K562 (cell line): ENCODE measurements around the gene FGF21. TPM values are rescaled to one million over a fixed set of nuclear protein-coding genes. Genes with fewer than 3 reads are reported as not detected.

ENCODE experiments used
- CBFA2T3 ChIP-seq: fragments of 450-650 bp; IDR thresholded peaks from 2 replicates; pipeline ENCODE4 v1.6.1; 2017
- CHD2 ChIP-seq: IDR thresholded peaks from 2 replicates; pipeline ENCODE4 v1.6.1; 2011; ENCODE audit warnings: low read depth, low read length
- ERF ChIP-seq: fragments of 450-650 bp; formaldehyde crosslinking; IDR thresholded peaks from 2 replicates; pipeline ENCODE4 v1.4.0; 2020; ENCODE audit warnings: mild to moderate bottlenecking, mixed read lengths
- FOXA3 ChIP-seq, 2 experiments: fragments of 450-650 bp in 1 of 2; sonication (generic) in 1 of 2; formaldehyde crosslinking; IDR thresholded peaks in 1 of 2; conservative IDR thresholded peaks in 1 of 2; 2 replicates each; pipeline versions ENCODE4 v1.4.0 to v1.8.0; 2020 to 2022; ENCODE audit warnings: mild to moderate bottlenecking in 2 of 2, missing genetic modification reagents in 1 of 2
- FOXM1 ChIP-seq, 2 experiments: fragments of 450-650 bp in 1 of 2; sonication (generic) in 1 of 2; formaldehyde crosslinking in 1 of 2; IDR thresholded peaks; 2 replicates each; pipeline versions ENCODE4 v1.6.1 to v1.9.0; 2017 to 2022; ENCODE audit warnings: low read depth in 2 of 2, mild to moderate bottlenecking in 2 of 2, missing genetic modification reagents in 1 of 2, moderate library complexity in 1 of 2
- GTF2A2 ChIP-seq: IDR thresholded peaks from 2 replicates; pipeline ENCODE4 v1.6.1; 2016; ENCODE audit warnings: mild to moderate bottlenecking, missing genetic modification characterization, missing compliant biosample characterization
- GTF2F1 ChIP-seq: IDR thresholded peaks from 2 replicates; pipeline ENCODE4 v1.6.1; 2011; ENCODE audit warnings: low read depth, low read length, improper control_type of control experiment
- HDAC1 ChIP-seq, 2 experiments: fragments of 450-650 bp; IDR thresholded peaks; 2 replicates each; pipeline ENCODE4 v1.6.1; 2016 to 2017; ENCODE audit warnings: inconsistent platforms in 1 of 2, mild to moderate bottlenecking in 1 of 2, moderate library complexity in 1 of 2
- MBD2 ChIP-seq: sonication (generic); IDR thresholded peaks from 2 replicates; pipeline ENCODE4 v1.6.1; 2016; ENCODE audit warnings: low read depth, borderline replicate concordance
- NCOA1 ChIP-seq: fragments of 450-650 bp; IDR thresholded peaks from 2 replicates; pipeline ENCODE4 v1.6.1; 2016; ENCODE audit warnings: low read depth
- PTTG1 ChIP-seq: fragments of 450-650 bp; IDR thresholded peaks from 2 replicates; pipeline ENCODE4 v1.6.1; 2016; ENCODE audit warnings: low read depth, mild to moderate bottlenecking, missing genetic modification characterization, missing compliant biosample characterization
- SAP30 ChIP-seq: fragments of 200-600 bp; sonication (generic); IDR thresholded peaks from 2 replicates; pipeline ENCODE4 v1.6.1; 2012; ENCODE audit warnings: borderline replicate concordance, low read depth, mild to moderate bottlenecking, moderate library complexity, low read length, control low read depth, inconsistent platforms; ENCODE audit not compliant: insufficient read depth, poor library complexity, severe bottlenecking
- SMARCA4 ChIP-seq: fragments of 450-650 bp; IDR thresholded peaks from 2 replicates; pipeline ENCODE4 v1.6.1; 2016
- SOX6 ChIP-seq: fragments of 450-650 bp; IDR thresholded peaks from 2 replicates; pipeline ENCODE4 v1.6.1; 2014; ENCODE audit warnings: mild to moderate bottlenecking
- TOE1 ChIP-seq, 2 experiments: fragments of 450-650 bp in 1 of 2; sonication (generic) in 1 of 2; formaldehyde crosslinking in 1 of 2; IDR thresholded peaks; 2 replicates each; pipeline versions ENCODE4 v1.7.1 to v1.8.0; 2016 to 2022; ENCODE audit warnings: borderline replicate concordance in 2 of 2, mild to moderate bottlenecking in 2 of 2, antibody characterized with exemption in 1 of 2, inconsistent platforms in 1 of 2, low read depth in 1 of 2, missing genetic modification reagents in 1 of 2, moderate library complexity in 1 of 2
- ZFPM2 ChIP-seq: fragments of 250-450 bp; sonication (Bioruptor Pico); IDR thresholded peaks from 2 replicates; pipeline ENCODE4 v1.5.1; 2022; ENCODE audit warnings: mild to moderate bottlenecking
- ZFX ChIP-seq: sonication (generic); formaldehyde crosslinking; IDR thresholded peaks from 2 replicates; pipeline ENCODE4 v1.8.0; 2022; ENCODE audit warnings: mild to moderate bottlenecking, missing genetic modification reagents, moderate library complexity
- ZNF133 ChIP-seq: fragments of 250-450 bp; sonication (Bioruptor Pico); IDR thresholded peaks from 2 replicates; pipeline ENCODE4 v1.4.0; 2020; ENCODE audit warnings: mild to moderate bottlenecking
- ZNF75A ChIP-seq: fragments of 450-650 bp; formaldehyde crosslinking; IDR thresholded peaks from 2 replicates; pipeline ENCODE4 v1.4.0; 2020; ENCODE audit warnings: mild to moderate bottlenecking
- polyA plus RNA-seq, 8 experiments: library from polyadenylated mRNA; depleted of rRNA in 4 of 8; stranded (reverse) in 5 of 8; unstranded in 3 of 8; fragments of >200 nt; fragmentation: Nextera tagmentation in 2 of 8; fragmentation: Illumina TruSeq in 1 of 8; extraction: Ambion mirVana in 2 of 8; extraction: Trizol in 1 of 8; gene quantifications; 2 replicates each; pipeline versions ENCODE4 v1.2.1 to v1.2.3, GENCODE V29; 2011 to 2014; ENCODE audit warnings: inconsistent platforms in 1 of 8, missing spikeins in 1 of 8
- total RNA-seq, 7 experiments: library from RNA; depleted of rRNA in 6 of 7; stranded (reverse); fragments of >200 nt in 6 of 7; fragmentation: Illumina TruSeq in 2 of 7; extraction: Trizol in 2 of 7; gene quantifications; 2 replicates each; pipeline versions ENCODE4 v1.2.1 to v1.2.3, GENCODE V29; 2011 to 2021; ENCODE audit warnings: low replicate concordance in 1 of 7
- TF ChIP-seq, protein P1 (sequence below), 2 experiments: IDR thresholded peaks; 2 replicates each; pipeline ENCODE4 v1.6.1; 2012; ENCODE audit warnings: improper control_type of control experiment in 2 of 2, low read depth in 2 of 2, low read length in 2 of 2, borderline replicate concordance in 1 of 2
- TF ChIP-seq, protein P2 (sequence below), 2 experiments: fragments of 450-650 bp; IDR thresholded peaks; 2 replicates each; pipeline ENCODE4 v1.6.1; 2016
- TF ChIP-seq, protein P3 (sequence below), 2 experiments: fragments of 250-450 bp in 1 of 2; fragments of 450-650 bp in 1 of 2; sonication (Bioruptor Pico) in 1 of 2; IDR thresholded peaks; 2 replicates each; pipeline versions ENCODE4 v1.6.1 to v1.8.0; 2016 to 2021; ENCODE audit warnings: mild to moderate bottlenecking in 2 of 2, moderate library complexity in 2 of 2, missing compliant biosample characterization in 1 of 2, missing genetic modification characterization in 1 of 2

FGF21 gene
- total and polyA plus RNA-seq, 9 of the 15 experiments (the other 6 are each of a cell fraction or from before 2014, with no cell fraction given), result 0.04 to 0.77 (median 0.09) TPM; not detected in 6

DNA sequence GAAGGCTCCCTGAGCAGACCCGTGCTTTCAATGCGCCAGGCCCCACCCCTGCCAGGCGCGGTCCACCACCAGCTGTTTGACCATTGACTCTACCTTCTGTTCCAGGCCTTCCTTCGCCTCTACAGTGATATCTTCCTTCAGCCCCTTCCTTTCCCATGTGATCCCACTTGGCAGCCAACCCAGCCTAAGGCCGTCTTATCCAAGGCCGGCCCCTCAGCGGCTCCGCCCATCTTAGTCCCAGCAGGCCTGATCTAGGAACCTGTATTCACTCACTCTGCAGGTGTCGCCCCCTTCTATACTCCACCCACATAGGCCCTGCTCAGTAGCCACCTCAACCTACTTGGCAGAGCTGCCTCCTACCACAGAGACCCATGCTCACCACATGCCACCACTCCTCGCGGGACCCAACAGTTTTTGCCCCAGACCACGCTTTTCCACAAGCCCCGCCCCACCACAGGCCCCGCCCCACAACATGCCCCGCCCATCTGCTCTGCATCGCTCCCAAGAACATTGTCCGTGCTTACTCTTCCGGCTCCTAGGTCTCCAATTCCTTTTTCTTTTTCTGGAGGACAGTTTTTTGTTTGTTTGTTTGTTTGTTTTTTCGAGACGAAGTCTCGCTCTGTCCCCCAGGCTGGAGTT is 17.8 kb upstream of the FGF21 start (continued):
- TF ChIP-seq, protein P1, sequence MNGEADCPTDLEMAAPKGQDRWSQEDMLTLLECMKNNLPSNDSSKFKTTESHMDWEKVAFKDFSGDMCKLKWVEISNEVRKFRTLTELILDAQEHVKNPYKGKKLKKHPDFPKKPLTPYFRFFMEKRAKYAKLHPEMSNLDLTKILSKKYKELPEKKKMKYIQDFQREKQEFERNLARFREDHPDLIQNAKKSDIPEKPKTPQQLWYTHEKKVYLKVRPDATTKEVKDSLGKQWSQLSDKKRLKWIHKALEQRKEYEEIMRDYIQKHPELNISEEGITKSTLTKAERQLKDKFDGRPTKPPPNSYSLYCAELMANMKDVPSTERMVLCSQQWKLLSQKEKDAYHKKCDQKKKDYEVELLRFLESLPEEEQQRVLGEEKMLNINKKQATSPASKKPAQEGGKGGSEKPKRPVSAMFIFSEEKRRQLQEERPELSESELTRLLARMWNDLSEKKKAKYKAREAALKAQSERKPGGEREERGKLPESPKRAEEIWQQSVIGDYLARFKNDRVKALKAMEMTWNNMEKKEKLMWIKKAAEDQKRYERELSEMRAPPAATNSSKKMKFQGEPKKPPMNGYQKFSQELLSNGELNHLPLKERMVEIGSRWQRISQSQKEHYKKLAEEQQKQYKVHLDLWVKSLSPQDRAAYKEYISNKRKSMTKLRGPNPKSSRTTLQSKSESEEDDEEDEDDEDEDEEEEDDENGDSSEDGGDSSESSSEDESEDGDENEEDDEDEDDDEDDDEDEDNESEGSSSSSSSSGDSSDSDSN (IDR thresholded peaks at IDR 0.05; ENCODE audit: borderline replicate concordance in 1 of 2, low read depth in 2 of 2, low read length in 2 of 2), result 0 out of 4 replicates have a peak, but pooled peaks of 1 of the 2 experiments have one; percentile 29
- TF ChIP-seq MBD2 (no peak), GTF2A2 (tag) (no peak), HDAC1 (IDR thresholded peaks at IDR 0.05) (peak in 1 of 2 experiments; percentile 92; a peak in 2 of 4 replicates), SAP30 (no peak), ZFX (CRISPR knock-in tag) (peak; percentile 73), ZFPM2 (no peak), FOXM1 (IDR thresholded peaks at IDR 0.05; ENCODE audit: low read depth) (no peak), FOXM1 (CRISPR knock-in tag; IDR thresholded peaks at IDR 0.05; ENCODE audit: low read depth) (no peak), SOX6 (no peak), GTF2F1 (no peak), ZNF133 (CRISPR knock-in tag) (no peak), ZNF75A (CRISPR knock-in tag) (no peak), SMARCA4 (no peak), PTTG1 (tag) (no peak), CHD2 (peak; percentile 48; the same call in 1 of the 2 replicates), TOE1 (IDR thresholded peaks at IDR 0.05; ENCODE audit: borderline replicate concordance) (no peak), TOE1 (CRISPR knock-in tag; IDR thresholded peaks at IDR 0.05; ENCODE audit: borderline replicate concordance, low read depth) (no peak), ERF (CRISPR knock-in tag) (no peak), CBFA2T3 (no peak), FOXA3 (CRISPR knock-in tag; conservative IDR thresholded peaks at IDR 0.05 in 1 of 2, IDR thresholded peaks at IDR 0.05 in 1 of 2) (no peak), NCOA1 (0 out of 2 replicates have a peak, but pooled peaks have one; percentile 32)
- TF ChIP-seq, protein P2, sequence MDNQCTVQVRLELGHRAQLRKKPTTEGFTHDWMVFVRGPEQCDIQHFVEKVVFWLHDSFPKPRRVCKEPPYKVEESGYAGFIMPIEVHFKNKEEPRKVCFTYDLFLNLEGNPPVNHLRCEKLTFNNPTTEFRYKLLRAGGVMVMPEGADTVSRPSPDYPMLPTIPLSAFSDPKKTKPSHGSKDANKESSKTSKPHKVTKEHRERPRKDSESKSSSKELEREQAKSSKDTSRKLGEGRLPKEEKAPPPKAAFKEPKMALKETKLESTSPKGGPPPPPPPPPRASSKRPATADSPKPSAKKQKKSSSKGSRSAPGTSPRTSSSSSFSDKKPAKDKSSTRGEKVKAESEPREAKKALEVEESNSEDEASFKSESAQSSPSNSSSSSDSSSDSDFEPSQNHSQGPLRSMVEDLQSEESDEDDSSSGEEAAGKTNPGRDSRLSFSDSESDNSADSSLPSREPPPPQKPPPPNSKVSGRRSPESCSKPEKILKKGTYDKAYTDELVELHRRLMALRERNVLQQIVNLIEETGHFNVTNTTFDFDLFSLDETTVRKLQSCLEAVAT (IDR thresholded peaks at IDR 0.05), result no peak
- TF ChIP-seq, protein P3, sequence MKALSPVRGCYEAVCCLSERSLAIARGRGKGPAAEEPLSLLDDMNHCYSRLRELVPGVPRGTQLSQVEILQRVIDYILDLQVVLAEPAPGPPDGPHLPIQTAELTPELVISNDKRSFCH (CRISPR knock-in tag; IDR thresholded peaks at IDR 0.05), result no peak
- TF ChIP-seq, protein P3 (tag; IDR thresholded peaks at IDR 0.05), result 0 out of 2 replicates have a peak, but pooled peaks have one; percentile 43
